Measurements from ENCODE around the gene YES1. TPM values are rescaled to one million over a fixed set of nuclear protein-coding genes. Genes with fewer than 3 reads are reported as not detected.
"Not testable (repeated sequence)": the region's sequence is repeated elsewhere in the genome, so short reads cannot be mapped to it uniquely, and the experiment has no call there.

The YES1 gene
- total RNA-seq, 1 donor from 2014 or later: 17.1 TPM

DNA sequence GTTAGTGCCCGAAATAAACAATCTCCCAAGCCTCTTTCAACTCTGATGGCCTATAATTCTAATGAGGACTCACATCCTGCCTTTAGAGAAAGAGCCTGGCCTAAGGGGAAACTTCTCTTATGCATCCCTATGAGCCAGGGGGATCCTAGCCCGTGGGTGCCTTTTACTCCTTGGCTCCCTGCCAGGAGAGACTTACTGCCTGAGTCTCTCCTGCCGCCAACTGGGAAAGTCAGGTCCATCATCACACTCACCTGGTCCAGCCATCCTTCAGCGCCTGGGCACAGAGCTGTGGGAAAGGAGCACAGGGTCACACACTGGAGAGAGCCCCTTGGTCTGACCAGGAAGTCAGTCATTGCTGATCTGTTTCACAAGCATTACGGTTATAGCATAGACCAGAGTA lies 123.7 kb downstream of the YES1 start:
- peaks cover 4% of the 10 kb centered on the region for H3K27me3 Mint-ChIP-seq (ENCODE audit: unreplicated experiment)
- peaks cover 5% of the 10 kb centered on the region for H3K4me1 Mint-ChIP-seq (ENCODE audit: low read depth, unreplicated experiment)
- no peak overlapping the region for H3K4me3 Mint-ChIP-seq (ENCODE audit: unreplicated experiment)
- no peak overlapping the region for H3K27ac Mint-ChIP-seq (ENCODE audit: unreplicated experiment)
- TF ChIP-seq, protein P1, sequence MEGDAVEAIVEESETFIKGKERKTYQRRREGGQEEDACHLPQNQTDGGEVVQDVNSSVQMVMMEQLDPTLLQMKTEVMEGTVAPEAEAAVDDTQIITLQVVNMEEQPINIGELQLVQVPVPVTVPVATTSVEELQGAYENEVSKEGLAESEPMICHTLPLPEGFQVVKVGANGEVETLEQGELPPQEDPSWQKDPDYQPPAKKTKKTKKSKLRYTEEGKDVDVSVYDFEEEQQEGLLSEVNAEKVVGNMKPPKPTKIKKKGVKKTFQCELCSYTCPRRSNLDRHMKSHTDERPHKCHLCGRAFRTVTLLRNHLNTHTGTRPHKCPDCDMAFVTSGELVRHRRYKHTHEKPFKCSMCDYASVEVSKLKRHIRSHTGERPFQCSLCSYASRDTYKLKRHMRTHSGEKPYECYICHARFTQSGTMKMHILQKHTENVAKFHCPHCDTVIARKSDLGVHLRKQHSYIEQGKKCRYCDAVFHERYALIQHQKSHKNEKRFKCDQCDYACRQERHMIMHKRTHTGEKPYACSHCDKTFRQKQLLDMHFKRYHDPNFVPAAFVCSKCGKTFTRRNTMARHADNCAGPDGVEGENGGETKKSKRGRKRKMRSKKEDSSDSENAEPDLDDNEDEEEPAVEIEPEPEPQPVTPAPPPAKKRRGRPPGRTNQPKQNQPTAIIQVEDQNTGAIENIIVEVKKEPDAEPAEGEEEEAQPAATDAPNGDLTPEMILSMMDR (IDR thresholded peaks at IDR 0.05; ENCODE audit: partially characterized antibody, unreplicated experiment): no peak
- no peak for DNase-seq
- peaks cover 3% of the 10 kb centered on the region for H3K9me3 Mint-ChIP-seq (ENCODE audit: unreplicated experiment)
- no peaks in the 10 kb centered on the region for H3K36me3 Mint-ChIP-seq (ENCODE audit: unreplicated experiment)

DNA sequence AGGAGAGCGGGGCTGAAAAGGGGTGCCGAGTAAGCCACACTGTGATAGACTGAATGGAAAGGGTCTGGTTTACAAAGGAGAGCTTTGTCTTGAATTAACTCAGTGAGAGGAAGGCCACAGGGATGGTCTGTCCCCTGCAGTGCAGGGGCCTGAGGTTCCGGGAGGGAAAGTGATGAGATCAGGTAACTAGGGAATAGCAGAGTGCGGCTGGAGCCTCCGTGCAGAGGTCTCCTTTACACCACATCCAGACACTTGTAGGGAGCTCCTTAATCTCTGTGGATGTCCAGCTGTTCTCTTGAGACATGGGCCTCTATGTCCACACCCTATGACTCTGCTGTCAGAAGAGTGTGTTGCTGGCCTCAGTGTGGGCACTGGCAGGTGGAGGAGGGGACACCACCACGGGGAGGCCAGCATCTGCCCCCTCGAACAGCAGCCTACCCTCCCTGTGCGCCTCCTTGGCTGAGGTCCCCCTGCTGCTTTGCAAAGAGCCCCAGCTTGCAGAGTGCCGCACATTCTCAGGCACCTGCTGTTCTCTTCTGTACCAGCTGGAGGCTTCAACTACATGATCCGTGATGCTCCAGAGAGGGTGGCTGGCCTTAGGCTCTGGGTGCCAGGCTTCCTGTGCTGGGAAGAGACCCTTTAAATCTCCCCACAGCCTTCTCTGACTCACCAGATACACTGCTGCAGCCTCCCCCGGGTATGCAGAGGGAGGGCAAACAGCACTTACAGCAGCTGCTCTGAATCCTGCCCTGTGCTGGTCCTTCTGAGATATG lies 125.5 kb downstream of the YES1 start:
- peaks cover 3% of the 10 kb centered on the region for H3K27me3 Mint-ChIP-seq (ENCODE audit: unreplicated experiment)
- H3K9me3 Mint-ChIP-seq (ENCODE audit: unreplicated experiment): peaks cover 3% of the 10 kb centered on the region
- H3K4me3 Mint-ChIP-seq (ENCODE audit: unreplicated experiment): peak overlapping the region; percentile 50
- no peaks in the 10 kb centered on the region for H3K36me3 Mint-ChIP-seq (ENCODE audit: unreplicated experiment)
- peaks cover 5% of the 10 kb centered on the region for H3K4me1 Mint-ChIP-seq (ENCODE audit: low read depth, unreplicated experiment)
- no peak overlapping the region for H3K27ac Mint-ChIP-seq (ENCODE audit: unreplicated experiment)
- TF ChIP-seq, protein P1 (IDR thresholded peaks at IDR 0.05; ENCODE audit: partially characterized antibody, unreplicated experiment): no peak
- DNase-seq: peak; percentile 28

DNA sequence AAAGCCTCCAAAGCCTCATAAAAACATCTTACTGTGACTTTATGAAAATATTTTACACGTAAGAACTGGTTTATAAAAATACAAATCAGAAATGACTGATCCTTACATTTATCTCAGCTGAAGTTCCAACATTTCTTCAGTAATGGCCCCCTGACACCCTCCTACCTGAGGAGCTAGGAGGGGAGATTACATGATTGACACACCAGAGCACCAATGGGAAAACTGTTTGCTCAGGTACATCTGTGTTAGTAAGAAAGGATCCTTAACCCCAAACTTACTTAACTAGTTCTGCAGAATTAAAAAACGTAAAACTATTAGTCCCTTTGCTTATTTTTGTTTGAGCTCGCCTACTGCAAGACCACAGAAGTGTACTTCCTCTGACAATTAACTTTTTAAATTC lies 126.6 kb downstream of the YES1 start:
- H3K4me1 Mint-ChIP-seq (ENCODE audit: low read depth, unreplicated experiment): peaks cover 5% of the 10 kb centered on the region
- peaks cover 3% of the 10 kb centered on the region for H3K9me3 Mint-ChIP-seq (ENCODE audit: unreplicated experiment)
- no peak overlapping the region for H3K4me3 Mint-ChIP-seq (ENCODE audit: unreplicated experiment)
- H3K27me3 Mint-ChIP-seq (ENCODE audit: unreplicated experiment): peaks cover 3% of the 10 kb centered on the region
- no peak for DNase-seq
- no peaks in the 10 kb centered on the region for H3K36me3 Mint-ChIP-seq (ENCODE audit: unreplicated experiment)
- no peak overlapping the region for H3K27ac Mint-ChIP-seq (ENCODE audit: unreplicated experiment)
- TF ChIP-seq, protein P1 (IDR thresholded peaks at IDR 0.05; ENCODE audit: partially characterized antibody, unreplicated experiment): no peak

DNA sequence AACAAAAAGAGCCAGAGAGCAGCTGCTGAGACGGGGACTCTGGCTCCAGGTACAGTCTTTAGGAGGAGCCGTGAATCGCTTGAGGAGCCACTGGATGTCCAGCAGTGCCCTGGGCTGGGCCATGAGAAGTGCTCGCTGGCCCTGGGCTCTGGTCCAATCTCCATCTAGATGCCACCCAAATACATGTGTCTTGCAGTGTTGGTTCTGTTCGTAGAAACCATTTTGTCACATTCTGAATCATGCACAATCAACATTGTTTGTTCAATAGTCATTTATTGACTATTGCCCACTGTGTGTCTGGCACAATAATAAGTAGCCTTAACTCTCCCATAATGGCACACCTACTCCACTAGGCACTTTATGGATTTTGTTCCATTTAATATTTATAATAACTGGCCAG lies 128.5 kb downstream of the YES1 start:
- no peak for DNase-seq
- TF ChIP-seq, protein P1 (IDR thresholded peaks at IDR 0.05; ENCODE audit: partially characterized antibody, unreplicated experiment): no peak
- Mint-ChIP-seq H3K27me3 (ENCODE audit: unreplicated experiment) (peaks cover 3% of the 10 kb centered on the region), H3K4me1 (ENCODE audit: low read depth, unreplicated experiment) (peaks cover 5% of the 10 kb centered on the region), H3K4me3 (ENCODE audit: unreplicated experiment) (no peak overlapping the region), H3K9me3 (ENCODE audit: unreplicated experiment) (peaks cover 3% of the 10 kb centered on the region), H3K36me3 (ENCODE audit: unreplicated experiment) (no peaks in the 10 kb centered on the region), H3K27ac (ENCODE audit: unreplicated experiment) (no peak overlapping the region)

DNA sequence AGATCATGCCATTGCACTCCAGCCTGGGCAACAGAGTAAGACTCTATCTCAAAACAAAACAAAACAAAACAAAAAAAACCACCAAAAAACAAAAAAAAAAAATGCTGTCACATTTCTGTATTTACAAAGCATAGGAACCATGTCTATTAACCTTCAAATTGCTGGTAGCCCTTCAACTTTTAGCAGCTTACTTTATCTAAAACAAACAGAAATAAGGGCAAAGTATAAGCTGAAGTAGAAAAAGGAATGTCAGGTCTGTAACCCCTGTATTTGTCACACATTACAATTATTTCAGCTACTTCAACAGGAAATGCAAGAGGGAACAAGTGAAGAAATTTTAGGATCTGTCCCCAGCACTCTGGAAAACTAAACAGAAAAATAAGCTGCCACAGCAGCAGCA lies 129.2 kb downstream of the YES1 start:
- Mint-ChIP-seq H3K36me3 (ENCODE audit: unreplicated experiment) (no peaks in the 10 kb centered on the region), H3K4me1 (ENCODE audit: low read depth, unreplicated experiment) (peaks cover 5% of the 10 kb centered on the region), H3K27me3 (ENCODE audit: unreplicated experiment) (peaks cover 3% of the 10 kb centered on the region), H3K27ac (ENCODE audit: unreplicated experiment) (no peak overlapping the region), H3K9me3 (ENCODE audit: unreplicated experiment) (peaks cover 3% of the 10 kb centered on the region), H3K4me3 (ENCODE audit: unreplicated experiment) (no peak overlapping the region)
- TF ChIP-seq, protein P1 (IDR thresholded peaks at IDR 0.05; ENCODE audit: partially characterized antibody, unreplicated experiment): no peak
- DNase-seq: no peak

DNA sequence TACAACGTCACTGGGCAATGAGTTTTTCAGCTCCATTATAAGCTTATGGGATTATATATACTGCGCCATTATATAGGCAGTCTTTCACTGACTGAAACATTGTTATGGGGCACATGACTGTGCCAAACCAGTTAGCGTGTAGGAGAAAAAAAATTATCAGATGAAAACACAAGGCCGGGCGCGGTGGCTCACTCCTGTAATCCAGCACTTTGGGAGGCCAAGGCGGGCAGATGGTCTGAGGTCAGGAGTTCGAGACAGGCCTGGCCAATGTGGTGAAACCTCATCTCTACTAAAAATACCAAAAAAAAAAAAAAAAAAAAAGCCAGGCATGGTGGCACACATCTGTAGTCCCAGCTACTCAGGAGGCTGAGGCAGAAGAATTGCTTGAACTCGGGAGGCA lies 129.6 kb downstream of the YES1 start:
- H3K27ac Mint-ChIP-seq (ENCODE audit: unreplicated experiment); H3K9me3 Mint-ChIP-seq (ENCODE audit: unreplicated experiment); H3K4me3 Mint-ChIP-seq (ENCODE audit: unreplicated experiment); H3K27me3 Mint-ChIP-seq (ENCODE audit: unreplicated experiment); H3K4me1 Mint-ChIP-seq (ENCODE audit: low read depth, unreplicated experiment); DNase-seq; H3K36me3 Mint-ChIP-seq (ENCODE audit: unreplicated experiment): not testable (repeated sequence)

All from glutamatergic neuron (in vitro differentiated cells).